NCI-H146 treated with DMSO at 0.1 percent for 48 hours (cell line): Measurements from ENCODE around the gene TTC3.
"Not testable (repeated sequence)": the region's sequence is repeated elsewhere in the genome, so short reads cannot be mapped to it uniquely, and the experiment has no call there.

Experiments
- DNase-seq: peaks from one replicate; lab custom pipeline; 2025; ENCODE audit not compliant: unreplicated experiment; lab: John Stamatoyannopoulos, UW

Gene TTC3

DNA sequence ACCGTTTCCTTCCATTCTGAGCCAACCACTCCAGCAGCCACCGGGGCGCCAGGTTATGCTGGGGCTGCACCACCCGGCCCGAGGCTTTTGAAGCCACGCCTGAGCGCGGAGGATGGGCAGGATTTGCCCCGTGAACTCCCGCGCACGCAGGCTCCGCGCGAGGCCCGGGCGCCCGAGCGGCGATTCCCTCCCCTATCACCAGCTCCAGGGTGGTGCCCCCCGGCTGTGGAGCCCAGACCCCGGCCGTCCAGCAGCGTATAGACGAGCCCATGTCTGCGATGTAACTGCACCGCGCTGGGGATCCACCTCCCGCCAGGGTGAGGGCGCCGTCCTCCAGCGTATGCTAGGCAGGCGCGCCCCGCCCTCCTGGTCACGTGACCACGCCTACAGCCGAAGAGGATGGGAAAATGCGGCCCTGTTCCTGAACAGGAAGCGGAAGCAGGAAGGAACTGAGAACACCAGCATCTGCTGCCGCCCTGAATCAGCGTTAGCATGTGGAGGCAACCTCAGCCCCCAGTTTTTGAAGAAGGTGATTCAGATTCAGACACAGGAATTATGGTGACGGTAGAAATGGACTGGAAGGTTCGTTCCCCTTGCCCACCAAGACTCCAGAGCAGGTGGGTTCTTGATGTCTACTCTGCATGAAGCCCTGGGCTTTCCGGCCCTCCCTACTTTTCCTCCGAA, 148.1 kb downstream of the TTC3 start:
- DNase-seq = no peak

DNA sequence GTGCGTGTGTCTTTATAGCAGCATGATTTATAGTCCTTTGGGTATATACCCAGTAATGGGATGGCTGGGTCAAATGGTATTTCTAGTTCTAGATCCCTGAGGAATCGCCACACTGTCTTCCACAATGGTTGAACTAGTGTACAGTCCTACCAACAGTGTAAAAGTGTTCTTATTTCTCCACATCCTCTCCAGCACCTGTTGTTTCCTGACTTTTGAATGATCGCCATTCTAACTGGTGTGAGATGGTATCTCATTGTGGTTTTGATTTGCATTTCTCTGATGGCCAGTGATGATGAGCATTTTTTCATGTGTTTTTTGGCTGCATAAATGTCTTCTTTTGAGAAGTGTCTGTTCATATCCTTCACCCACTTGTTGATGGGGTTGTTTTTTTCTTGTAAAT, 149.2 kb downstream of the TTC3 start:
- DNase-seq = not testable (repeated sequence)

DNA sequence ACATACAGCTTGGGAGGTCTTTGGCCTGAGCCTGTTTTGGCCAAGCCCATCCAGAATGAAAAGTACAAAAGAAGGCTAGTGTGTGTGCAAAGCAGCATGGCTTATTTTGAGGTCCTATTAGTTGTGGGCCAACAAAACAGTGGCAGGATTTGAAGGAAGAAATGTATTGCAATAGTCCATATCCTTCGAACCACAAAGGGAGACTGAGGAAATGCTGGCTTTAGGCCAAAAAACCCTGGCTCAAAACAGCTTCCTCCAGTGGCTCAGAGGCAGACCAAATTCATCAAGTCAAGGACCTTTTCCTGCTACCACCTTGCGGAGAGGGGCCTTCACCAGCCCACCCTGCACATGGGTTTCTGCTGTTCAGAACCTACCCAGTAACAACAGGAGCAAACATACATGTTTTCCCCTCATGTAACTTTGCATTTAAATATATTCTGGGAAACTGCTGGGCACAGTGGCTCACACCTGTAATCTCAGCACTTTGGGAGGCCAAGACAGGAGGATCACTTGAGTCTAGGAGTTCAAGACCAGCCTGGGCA, 150.8 kb downstream of the TTC3 start:
- DNase-seq = no peak

DNA sequence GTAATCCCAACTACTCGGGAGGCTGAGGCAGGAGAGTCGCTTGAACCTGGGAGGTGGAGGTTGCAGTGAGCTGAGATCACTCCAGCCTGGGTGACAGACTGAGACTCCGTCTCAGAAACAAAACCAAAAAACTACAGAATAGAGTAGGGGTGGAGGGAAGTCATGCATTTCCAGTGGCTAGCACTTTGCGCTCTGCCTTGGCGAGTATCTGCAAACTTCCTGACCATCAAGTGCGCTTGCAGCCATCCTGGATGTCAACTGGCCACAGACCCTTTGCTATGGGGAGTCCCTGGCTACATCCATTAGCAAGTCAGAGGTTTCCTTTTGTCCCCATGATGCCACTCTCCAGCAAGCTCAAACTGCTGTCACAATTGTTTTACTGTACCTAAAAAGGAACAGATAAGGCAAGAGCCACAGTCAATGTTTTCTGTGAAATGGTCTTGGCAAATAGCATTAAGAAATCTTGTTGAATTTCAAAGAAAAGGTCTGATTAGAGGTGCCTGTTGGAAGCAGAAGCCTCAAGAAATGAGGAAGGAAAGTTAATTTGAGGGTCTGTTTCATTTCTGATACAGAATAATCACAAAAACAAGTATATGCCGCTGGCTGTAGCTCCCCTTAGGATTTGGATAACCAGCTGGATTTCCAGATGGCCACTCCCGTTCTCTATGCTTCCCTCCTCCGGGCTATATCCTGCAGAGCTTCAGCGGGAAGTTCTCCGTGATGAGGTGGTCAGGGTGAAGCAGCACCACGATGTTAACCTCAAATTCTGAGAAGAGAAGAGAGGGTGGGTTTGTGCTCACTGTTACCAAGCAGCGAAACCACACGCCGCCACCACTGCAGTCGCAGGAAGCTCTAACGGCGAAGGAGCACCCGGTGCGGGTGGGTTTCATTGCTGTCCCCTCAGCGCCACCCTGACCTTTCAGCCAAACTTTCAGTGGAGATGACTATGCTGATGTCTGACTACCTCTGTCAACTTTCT, 152.1 kb downstream of the TTC3 start:
- no peak for DNase-seq

DNA sequence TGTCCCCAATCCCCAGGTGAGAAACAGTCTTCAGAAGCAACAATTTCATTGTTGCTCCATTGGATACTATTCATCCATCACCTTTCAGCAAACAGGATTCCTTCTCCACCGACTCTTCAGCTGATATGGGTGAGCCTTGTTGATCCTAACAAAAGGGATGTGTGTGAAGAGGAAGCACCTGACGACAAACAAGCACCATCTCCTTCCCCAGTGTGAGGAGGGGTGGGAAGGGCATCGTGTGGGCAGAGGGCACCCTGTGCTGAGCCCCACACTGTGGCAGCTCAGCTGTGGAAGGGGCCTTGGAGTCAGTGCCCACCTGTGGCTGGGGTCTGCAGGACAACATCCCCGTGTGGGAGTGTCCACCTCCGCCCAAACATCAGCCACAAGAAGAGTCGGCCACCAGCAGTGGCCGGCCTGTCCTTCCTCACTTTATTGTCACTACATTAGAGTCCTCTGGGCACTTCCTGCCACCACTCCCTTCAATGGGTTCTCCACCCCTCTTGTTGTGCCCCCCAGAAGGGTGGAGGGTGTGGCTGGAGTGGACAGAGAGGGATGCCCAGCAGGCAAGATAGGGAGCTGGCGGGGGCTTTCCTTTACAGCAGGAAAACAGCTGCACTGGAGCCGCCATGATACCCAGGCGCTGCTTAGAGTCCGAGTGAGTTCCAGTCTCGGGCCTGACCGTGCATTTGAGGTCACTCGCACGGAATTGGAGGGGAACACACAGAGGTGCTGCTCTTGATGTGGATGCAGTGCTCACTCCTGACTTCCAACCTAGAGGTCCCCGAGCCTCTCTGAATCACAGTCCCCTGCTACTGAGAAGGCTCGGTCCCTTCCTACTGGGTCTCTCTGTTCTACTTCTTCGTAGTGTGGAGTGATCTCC, 153.2 kb downstream of the TTC3 start:
- DNase-seq = no peak

DNA sequence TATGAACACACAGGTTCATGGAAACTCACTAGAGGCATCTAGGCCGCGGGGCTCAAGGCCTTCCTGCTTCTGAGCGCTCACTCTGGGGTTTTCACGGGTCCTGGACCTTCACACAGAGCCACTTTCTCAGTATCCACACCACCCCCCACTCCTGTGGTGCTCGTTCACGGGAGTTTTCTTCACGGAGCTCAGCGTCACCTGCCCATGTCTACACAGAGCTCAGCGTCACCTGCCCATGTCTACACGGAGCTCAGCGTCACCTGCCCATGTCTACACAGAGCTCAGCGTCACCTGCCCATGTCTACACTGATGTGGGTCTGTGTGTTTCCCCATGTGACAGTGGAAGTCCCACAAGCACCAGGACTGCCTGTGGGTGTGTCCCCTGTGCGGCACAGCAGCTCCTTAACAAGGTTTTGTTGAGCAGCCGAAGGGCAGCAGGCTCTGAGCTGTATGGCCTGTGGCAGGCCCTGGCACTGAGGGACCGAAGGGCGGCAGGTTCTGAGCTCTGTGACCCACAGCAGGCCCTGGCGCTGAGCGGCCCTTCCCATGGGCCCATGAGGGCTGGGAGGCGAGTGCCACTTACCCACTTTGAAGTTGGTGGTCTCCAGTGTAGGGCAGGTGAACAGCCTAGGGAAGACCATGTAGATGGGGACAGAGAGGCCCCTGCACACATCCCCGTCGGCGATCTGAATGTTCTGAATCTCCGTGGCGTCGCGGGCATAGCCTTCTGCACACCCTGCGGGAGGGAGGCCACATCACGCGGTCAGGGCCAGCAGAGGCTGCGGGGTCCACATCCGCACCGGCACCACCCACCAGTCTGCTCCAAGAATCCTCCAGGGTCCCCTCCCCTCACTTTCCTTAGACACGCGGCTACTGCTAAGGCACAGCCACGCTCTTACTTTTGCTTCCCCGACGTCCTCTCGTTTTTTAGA, 154.3 kb downstream of the TTC3 start:
- DNase-seq = no peak

DNA sequence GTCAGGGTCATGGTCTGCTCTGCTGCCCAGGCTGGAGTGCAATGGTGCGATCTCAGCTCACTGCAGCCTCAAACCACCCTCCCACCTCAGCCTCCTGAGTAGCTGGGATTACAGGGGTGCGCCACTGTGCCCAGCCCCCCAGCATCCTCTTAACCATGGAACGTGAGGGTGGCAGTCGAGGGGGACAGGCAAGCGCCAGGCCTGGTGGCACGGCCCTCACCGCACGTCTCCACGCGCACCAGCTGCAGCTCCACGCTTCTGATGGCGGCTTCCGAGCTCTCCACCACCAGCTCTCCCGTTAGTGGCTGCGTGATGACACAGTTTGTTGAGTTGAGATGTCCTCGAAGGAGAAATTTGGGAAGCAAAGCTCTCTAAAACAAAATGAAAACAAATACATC, 154.9 kb downstream of the TTC3 start:
- no peak for DNase-seq

DNA sequence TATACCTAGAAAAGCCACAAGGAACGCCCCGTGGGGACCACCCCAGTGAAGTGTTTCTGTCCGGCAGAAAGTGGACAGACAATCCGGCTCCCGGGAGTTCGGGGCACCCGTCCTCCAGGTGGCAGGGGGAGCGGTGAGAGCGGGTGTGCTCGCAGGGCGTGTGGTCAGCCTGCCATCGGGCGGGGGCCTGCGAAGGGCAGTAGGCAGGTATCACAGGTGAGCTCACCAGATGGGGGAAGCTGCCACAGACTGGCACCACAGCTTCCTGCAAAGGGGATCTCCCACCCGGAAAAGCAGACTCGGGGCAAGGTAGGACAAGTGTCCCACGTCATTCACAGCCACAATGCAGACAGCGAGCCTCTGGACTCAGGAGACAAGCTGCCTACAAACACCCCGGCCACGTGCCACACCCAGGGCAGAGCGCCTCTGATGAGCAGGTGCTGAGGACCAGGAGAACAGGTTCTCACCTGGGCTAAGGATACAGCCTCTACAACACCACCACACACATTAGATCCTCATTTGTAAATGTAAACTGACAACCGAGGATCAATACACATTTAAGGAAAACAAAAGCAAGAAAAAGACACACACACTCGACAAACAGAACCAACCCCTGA, 157.7 kb downstream of the TTC3 start:
- peak; percentile 28 for DNase-seq

DNA sequence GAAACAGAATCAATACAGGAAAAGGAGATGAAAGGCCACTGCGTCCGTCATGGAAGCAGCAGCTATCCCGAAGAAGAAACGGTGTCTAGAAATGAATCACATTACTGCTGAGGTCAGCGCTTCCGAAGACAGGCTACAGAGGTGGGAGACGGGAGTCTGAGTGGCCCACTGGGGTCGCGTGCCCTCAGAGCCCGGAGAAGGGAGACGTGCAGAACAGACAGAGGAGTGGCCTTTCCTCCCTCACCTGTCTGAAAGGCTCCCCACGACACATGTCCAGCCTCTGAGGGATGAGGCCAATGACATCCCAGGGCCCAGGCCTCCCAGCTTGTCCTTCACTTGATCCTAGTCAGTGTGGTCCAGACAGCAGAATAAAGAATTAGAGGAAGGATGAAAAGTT, 158.2 kb downstream of the TTC3 start:
- DNase-seq = no peak

DNA sequence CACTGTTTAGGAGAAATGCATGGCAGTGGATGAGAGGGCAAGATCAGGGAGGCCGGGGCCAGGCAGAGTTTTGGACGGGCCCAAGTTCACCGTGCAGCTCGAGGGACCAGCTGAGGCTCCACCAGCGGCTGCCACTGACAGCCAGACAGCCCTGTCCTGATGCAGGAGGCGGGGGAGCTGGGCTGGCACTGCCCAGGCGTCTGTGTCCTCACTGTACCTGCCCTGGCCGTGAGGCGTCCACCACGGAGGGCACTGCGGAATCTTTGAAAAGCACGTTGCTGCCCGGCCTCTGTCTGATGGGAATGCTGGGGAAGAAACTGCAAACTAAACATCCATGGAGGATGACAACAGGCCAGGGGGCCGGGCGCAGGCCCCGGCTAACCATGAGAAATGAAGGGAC, 158.6 kb downstream of the TTC3 start:
- no peak for DNase-seq

DNA sequence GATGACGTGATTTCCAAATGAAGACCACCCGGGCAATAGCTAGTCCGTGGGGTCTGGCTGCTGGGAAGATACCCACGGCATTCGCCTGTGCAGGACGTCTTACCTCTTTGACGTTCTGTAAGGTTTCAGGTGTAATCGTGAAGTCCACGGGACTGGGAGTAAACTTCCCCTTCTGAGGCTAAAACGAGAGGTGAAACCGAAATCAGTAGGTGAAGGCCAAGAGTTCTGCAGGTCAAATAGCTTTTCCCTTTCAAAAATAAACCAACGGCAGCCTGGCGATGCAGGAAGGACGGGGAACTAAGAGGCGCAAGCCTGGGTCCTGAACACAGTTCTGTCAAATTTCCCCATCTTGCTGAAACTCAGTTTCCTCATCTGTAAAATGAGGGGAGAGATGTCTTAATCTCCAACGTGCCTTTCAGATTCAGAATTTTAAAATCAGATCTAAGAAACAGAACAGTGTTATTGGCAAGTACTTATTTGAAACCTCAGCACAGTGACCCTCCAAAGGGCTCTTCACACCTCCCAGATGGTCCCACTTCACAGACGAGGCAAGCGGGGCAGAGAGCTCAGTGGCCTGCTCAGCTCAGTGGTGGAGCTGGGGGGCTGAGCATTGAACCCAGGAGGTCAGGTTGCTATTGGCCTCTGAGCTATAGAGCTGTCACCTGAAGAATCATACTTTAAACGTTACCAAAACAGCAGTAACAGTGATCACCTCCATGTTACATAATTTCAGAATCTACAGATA, 159.4 kb downstream of the TTC3 start:
- DNase-seq = no peak

DNA sequence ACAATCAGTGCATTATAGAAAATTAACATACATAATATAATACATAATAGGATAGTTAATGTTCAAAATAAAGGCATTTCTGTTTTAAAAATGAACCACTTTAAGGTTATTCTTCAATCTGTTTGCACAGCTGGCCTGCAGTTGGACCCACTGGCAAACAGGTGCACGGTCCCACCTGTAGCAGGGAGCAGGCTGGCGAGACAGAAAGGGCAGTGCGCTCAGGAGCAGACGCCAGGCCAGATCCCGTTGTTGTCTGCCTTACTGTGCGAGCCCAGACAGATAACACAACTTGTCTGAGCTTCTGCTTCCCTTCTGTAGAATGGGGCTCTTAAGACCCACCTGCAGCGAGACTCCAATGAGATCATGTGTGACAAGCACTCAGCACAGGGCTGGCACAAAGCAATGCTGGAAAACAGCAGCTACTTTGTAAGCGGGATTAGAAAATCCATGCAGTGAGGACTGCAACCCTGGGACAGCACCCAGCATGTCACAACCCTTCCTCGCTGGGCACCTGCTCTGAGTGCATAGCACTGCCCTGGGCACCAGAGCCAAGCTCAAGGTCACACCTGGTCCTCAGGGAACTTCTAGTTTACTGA, 160.6 kb downstream of the TTC3 start:
- peak; percentile 79 for DNase-seq

DNA sequence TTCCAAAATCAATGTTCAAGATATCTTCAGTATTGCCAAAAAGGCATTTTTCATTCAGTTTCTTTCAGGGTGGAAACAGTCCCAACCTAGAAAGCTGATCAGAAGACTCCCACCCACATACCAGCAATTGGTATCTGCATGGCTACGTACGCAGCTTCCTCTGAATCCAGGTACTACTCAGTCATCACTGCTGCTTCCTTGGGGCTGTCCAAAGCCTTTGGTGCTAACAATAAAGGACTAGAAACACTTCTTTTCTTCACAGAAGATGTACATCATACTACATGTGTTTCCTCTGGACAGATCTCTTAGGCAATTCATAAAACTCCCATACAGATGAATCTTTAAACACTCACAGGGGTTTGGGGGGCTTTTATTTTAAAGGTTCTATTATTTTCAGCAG, 164.3 kb downstream of the TTC3 start:
- DNase-seq = no peak

DNA sequence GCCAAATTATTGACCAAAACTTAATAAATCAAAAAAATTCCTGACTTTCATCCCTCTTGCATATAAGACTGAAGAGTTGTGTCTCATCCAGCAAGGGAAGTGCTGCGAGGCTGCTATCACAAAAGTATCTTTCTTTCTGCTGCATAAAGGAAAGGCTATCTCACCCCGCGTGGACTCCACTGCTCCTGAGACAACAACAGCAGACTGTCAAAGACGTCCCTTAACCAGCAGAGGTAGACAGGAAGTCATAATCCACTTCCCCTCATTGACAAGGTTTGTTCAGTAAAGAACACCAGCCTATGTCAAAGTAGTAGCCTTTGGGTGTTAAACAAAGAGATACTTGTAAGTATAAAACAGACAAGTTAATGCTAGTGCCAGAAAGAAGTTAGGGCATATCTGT, 164.7 kb downstream of the TTC3 start:
- no peak for DNase-seq

DNA sequence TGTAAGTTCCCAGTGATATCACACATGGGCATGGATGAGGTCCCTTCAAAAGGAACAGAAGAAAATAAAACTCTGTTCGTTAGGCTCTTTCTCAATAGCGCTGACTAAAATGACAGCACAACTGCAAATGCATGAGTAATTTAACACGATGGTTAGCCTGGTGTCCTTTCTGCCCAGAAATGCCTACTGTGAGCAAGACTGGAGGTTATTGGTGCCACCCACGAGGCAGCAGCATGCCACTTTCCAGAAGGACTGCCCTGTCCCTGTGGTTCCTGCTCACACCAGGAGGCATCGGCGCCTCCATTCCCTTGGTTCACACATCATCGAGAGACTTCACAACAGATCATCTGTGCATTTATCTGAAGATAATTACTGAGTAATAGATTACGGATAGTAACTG, 167.9 kb downstream of the TTC3 start:
- no peak for DNase-seq

DNA sequence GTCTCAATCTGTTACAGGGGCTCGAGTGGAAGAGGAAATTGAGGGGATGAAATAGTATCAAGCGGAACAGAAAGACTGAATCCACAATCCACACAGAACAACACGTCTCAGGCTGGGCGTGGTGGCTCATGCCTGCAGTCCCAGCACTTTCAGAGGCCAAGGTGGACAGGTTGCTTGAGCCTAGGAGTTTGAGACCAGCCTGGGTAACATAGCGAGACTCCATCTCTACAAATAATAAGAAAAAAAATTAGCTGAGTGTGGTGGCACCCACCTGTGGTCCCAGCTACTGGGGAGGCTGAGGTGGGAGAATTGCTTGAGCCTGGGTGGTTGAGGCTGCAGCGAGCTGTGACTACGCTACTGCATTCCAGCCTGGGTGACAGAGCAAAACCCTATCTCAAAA, 168.4 kb downstream of the TTC3 start:
- DNase-seq = no peak

DNA sequence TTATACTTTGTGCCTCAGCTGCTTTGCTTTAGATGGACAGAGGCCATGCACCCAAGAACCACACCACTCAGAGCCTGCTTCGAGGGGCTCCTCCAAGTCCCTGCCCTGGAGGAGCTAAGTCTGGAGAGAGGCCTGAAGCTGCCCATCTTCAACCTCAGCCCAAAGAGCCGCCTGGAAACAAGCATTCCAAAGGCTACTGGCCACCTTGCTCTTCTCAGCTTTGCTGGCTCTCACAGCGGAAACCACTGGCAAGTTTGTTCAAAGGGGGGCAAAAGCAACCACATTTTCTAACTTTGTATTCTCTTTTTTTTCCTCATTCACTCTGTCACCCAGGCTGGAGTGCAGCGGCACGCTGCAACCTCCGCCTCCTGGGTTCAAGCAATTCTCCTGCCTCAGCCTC, 170.9 kb downstream of the TTC3 start:
- DNase-seq = no peak

DNA sequence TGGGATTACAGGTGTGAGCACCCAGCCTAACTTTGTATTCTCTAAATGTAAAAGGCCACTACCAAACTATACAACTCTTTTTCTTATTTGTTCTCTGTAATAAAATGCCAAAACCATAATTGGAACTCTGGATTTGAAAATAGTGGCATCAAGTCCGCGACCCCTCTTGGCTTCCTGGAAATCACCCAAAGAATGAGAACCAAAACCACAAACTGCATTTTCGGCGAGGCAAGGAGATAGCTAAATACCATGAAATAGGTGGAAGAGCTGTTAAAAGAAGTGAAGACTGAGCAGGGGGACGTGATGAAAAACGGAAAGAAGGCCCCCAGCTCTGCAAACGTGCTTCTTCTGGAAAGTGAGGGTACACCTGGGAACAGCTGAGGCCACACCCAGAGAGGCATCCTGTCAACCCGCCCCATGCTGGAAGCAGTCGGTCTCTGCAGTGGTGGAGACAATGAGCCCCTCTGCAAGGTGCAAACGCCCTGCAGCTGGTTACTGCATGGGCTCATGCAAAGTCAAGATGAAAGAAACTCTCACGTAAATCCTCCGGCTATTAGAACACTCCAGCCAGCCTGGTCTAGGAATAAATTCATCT, 171.5 kb downstream of the TTC3 start:
- no peak for DNase-seq
